SKM-1 (cell line): Measurements from ENCODE around the gene JDP2.

Experiments used
- DNase-seq: peaks from one replicate; lab custom pipeline; 2025; ENCODE audit not compliant: unreplicated experiment; lab: John Stamatoyannopoulos, UW

The JDP2 gene

DNA sequence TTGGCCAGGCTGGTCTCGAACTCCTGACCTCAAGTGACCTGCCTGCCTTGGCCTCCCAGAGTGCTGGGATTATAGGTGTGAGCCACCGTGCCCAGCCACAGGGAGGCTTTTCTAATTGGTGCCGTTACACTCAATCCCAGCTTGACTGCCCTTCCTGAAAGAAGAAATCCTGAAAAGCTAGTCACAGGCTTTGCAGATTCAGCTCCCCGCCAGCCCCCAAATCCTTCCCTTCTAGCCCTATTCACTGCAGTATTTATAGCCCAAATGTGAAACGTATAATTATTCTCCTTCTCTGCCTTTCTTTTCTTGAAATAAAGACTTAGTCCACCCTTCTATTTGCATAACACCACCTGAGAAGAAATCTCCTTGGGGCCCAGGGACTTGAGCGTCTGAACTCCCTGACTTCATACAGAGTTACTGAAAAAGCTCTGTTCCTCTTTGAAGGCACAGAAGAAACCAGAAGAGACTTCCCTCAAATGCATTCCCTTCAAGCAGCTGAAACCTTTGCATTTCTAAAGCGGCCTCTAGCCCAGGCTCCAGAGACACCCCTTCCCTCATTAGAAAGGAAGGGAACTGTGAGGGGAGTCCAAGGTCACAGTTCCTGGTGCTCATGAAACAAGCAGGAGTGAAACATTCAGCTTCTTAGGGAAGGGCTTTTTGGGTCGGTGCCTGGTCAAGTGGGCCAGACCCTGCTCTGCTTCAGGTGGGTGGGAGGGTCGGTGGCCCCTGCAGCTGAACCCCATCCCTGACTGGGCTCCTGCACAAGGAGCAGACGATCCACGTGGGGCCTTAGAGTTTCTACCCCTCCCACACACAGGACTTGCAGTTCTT is 52.2 kb downstream of the JDP2 start:
- DNase-seq = no peak

DNA sequence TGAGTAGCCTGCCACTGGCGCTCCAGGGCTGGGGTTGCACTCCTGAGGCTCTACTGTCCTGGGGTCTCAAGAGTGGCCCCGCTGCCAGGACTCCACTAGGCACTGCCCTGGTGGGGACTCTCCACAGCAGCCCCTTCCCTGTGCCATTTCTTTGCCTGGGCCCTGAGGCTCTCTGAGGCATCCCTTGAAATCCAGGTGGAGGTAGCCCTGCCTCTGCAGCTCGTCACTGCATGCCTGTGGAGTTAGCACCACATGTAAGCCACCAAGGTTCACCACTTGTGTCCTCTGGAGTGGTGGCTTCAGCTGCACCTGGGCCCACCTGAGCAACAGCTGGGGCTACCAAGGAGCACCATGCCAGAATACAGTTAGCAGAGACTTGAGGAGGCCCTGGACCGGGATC is 54.5 kb downstream of the JDP2 start:
- DNase-seq = no peak

DNA sequence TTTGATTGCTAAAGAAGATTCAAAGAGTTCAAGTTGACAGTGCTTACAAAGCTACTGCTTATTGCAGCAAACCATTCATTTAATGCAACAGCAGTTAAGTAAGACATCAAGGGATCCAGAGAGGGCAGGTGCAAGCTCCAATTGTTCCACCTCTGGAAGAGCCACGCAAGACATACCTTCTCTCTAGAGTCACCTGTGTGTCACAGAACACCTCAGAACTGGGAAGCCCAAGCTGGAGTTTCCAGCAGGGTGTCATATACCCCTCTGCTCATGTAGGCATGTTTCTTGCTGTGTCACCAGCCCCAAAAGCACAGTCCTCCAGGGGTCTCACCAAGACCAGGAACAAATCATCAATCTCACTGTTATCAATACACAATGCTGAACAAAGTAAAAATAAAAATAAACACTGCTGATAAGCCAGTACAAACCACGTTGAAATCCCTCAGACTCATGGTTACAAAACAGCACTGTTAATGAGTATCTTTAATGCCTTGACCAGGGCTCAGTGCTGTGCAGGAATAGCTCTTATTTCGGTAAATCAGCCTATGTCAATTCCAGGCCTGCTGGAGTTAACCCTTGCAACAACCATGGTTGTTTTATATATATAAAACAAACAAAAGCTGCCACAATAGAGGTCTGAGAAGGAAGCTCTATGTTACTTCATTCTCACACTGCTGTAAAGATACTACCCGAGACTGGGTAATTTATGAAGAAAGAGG is 57.0 kb downstream of the JDP2 start:
- DNase-seq = no peak

DNA sequence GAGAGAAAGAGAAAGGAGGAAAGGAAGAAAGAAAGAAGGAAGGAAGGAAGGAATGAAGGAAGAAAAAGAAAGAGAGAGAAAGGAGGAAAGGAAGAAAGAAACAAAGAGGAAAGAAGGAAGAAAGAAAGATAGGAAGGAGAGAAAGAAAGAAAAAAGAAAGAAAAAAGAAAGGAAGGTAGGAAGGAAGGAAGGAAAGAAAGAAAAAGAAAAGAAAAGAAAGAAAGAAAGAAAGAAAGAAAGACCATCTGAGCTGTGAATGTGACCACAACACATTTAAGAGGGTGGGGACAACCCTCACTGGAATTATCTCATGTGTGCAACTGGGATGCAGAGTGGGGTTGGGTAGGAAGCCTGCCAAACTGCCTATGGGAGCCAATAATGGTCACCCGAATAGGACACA is 58.5 kb downstream of the JDP2 start:
- DNase-seq = no peak

DNA sequence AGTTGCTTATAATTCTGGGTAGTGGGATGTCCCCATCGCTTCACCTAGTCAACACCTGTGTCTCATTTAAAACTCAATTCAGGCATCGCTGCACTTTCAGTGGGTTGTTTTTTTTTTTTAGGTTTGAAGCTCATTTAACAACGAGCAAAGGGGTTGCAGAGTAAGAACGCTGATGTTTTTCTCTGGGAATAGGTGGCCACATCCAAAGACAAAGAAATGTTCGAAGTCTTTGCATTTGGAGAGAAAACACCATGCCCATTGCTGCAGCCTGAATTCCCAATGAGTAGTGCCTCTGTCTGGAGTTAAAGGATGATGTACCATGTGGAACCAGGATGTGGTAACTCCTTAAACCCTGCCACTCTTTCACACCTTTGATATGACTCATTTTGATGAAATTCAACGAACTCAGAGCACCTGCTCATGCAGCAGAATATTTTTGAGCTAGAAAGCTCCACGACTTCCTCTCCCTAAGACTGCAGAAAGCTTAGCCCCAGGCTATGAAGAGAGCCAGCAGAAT is 59.4 kb downstream of the JDP2 start:
- DNase-seq = no peak

DNA sequence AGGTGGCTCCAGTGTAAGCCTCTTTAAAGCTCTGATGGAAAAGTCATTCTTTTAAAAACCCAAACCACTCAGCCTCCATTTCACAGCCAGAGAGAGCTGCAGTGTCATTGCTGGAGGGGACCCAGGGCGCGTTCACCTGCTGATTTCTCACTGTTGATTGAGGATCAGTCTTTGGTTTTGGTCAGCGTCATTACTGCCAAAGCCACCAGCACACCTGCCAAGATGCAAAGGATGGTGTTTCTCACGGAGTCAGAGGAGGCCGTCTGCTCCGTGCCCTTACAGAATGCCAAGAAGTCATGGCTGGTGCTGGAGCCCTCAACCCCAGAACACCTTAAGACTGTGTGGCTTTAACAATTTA is 61.6 kb downstream of the JDP2 start:
- no peak for DNase-seq

DNA sequence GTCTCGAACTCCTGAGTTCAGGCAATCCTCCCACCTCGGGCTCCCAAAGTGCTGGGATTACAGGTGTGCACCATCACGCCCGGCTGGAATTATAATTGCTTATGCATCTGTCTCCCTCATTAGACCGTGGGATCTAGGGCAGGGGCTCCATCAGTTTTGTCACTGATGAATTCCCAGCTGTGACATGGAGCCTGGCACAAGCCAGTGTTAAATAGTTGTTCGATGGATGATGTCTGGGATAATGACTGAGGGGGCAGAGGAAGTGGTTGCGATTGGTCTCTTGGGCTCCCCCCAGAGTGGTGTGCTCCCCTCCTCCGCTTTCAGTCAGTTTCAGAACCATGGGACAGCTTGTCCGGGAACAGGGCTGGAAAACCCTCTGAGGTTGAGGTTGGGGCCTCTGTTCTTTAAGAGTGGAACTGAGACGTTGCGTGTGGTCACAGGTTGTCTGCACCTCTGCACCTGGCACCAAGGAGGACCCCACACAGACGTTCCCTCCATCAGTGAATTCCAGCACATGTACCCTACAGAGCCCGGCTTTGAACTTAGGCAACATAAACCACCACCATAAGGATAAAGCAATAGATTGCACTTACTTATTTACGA is 63.7 kb downstream of the JDP2 start:
- no peak for DNase-seq

DNA sequence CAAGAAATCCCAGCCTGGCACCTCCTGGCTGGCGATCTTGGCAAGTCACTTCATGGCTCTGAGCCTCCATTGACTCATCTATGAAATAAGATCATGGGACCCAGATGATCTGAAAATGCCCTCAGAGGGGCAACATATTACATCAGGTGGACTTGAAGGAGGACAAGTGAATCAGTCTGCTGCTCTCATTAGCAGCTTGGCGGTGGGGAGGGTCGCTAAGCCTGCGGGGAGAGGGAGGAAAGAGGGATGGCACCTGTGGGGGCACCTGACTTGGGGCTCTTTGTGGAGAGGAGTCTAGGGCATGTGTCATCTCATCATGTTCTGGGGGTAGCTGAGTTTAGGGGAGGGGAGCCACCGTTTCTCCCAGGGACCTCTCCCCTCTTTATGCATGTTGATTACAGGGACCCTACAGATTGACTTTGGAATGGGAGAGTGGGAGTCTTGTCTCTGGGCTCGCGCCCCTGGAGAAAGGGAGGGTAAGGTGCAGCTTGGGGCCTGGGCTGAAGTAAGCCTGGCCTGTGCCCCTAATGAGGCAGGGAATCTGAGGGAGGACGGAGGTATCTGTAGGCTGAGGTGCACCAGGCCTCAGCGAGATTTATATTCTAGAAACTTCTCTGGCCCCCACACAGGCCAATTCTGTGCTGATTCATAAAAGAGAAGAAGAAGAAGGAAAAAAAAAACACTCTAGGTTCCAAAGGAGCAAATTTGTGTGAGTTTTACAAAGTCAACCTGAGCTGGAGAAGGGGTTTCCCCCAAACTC is 65.2 kb downstream of the JDP2 start:
- DNase-seq = no peak

DNA sequence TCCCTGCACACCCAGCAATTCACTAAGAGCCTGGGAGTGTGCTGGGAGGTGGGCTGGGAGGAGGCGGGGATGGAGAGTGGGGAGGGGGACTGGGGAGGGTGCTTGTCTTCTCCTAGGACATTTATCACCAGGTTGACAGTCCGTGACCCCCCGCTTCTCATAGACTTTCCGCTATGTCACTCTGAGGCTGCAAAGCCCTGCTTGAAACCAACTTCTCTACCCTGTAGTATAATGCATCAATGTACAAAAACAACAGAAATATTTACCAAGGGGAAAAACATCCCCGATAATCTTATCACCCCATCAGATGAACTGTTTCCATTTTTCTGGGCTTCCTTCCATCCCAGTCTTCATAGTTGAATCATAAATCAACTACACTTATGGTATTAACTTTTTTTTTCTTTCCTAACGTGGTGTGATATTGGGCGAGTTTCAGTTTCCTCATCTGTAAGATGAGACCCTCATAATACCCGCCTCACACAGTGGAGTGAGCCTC is 65.8 kb downstream of the JDP2 start:
- no peak for DNase-seq

DNA sequence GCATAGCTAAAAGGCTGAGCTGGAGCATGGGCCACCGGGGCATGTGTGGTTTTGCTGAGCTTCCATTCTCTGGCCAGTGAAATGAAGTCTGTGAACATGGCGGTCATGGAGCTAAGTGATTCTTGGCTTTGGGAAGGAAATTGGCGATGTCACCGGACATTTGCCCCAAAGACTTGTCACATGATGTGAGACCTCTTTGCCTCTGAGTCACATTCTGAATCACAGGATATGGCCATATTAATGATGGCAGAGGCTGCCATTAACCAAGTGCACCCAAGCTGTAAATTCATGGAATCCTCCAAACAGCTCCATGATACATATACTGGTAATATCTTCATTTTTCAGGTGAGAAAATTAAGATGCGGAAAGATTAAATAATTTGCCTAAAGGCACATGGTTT is 67.1 kb downstream of the JDP2 start:
- DNase-seq = no peak

DNA sequence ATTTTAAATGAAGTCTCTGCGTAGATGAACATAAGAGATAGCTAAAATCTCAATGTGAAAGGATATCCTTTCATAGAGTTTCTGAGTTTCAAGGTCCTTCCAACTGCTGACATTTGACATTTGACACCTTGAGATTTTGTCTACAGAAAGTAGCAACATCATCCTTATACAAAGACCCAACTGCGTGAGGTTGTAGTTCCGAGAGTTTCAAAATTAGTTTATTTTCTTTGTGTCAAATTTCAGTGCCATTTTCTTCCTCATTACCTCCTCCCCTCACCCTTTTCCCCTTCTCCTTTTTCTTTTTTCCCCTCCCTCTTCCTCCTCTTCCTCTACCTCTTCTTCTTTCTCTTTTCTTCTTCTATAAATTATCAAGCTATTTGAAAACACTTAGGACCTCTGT is 67.6 kb downstream of the JDP2 start:
- DNase-seq = no peak

DNA sequence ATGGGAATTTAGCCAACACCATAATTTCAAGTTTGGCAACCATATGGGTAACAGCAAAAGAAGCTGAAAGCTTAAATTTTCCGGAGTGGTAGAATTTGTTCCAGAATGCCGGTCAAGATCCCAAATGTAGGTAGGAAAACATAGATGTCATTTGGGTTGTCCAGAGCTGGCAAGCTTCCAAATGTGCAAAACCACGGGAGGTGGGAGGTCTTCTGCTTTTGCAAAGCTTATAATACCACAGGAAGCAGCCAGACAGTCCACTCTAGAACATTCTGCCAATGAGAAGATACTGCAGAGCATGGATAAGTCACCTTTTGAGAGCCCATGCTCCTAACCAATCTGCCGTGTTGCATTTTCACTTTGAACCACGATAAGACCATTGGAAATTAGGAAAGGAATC is 68.1 kb downstream of the JDP2 start:
- DNase-seq = no peak

DNA sequence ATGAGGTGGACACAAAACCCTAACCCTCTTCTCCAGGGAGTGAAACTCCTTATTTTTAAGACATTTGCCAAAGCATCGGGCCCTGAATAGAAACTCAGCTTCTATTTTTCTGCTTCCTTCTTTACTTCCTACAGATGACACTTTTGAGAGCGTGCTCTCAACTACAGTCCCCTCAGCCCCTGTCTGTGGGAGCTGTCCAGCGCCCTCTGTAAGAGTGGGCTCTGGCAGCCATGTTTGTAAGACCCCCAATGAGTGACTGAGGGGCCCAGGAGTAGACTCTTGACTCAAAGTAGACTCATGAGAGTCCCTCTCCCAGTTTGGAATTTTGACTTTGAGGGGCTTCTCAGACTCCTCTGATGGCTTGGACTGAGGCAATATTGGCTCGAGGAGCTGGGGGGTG is 68.9 kb downstream of the JDP2 start:
- no peak for DNase-seq

DNA sequence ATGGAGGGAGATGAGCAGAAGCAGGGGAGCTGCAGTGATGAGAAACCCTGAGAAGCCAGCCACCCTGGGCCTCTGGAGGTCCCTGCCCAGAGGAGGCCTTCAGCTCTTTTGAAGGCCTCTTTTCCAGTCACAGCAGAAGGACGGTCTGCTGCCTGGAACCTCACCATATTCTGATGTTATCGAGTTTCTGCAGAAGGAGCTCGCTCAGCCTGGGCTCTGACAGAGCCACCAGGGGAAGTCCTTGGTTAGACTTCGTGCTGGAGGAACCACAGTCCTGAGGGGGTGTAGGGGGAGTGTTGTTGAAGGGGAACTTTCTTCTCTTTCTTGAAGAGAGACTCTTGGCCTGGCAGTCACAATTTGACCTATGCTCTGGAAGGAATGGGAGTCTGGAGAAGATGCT is 69.4 kb downstream of the JDP2 start:
- DNase-seq = no peak

DNA sequence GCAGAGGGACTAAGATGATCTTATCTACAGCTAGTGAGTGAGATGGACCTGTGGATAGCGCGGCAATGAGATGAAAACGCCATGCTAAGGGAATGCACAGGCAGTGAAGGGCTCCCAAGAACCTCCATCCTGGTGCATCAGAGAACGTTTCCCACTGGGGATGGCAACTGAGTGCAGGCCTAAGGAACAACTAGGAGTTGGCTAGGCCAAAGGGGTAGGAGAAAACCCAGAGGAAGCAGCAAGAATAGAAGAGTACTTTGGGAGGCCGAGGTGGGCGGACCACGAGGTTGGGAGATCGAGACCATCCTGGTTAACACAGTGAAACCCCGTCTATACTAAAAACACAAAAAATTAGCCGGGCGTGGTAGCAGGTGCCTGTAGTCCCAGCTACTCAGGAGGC is 69.9 kb downstream of the JDP2 start:
- no peak for DNase-seq

DNA sequence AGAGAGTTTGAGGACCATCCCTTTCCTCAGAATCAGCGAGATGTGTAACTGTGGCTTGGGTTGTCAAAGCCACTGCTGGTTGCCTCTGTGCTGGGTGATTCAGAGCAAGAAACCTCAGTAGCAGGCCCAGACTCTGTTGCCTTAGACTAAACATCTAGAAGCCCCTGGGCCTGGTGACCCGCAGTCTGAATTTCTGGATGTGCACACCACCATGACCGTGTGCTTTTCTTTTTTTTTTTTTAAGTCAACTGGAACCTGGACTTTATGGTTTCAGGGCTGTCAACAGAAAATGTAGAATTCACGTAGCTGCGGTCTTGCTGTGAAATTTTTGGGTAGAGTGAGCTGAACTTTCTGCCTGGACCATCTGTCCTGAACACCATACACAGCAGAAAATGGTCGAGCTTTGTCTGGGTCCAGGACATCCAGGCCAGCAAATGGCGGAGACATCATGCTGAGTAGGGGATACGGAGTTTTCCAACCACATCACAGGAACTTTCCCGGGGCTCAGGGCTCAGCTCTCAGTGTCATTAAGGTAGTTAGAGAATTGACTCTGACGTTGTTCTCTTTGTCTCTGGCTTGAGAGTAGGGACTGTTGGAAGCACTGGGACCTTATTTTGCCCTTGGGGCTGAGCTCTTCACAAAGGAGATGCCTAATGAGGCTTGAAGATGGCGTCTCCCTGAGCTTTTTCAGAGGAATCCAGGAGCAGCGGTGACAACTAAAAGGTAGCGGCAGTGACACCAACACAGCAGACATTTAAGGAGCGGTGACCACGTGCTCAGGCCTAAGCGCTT is 71.5 kb downstream of the JDP2 start:
- no peak for DNase-seq

DNA sequence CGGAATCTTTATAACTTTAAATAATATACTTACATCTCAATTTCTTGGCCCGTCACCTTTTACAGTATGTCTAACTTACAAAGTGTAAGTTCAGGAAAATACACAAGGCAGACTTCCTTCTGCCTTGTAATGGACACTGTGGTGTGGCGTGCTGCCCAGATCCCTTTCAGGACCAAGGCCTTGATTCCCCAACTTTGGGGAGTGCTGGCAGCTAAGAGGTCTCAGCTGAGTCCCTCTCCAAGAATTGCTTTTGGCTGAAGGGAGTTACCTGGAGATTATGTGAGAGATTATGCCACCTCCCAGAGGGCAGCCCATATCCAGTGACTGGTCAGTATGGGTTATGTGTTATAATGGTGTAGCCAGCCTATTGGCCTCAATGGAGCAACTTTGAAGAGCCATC is 73.3 kb downstream of the JDP2 start:
- DNase-seq = no peak

DNA sequence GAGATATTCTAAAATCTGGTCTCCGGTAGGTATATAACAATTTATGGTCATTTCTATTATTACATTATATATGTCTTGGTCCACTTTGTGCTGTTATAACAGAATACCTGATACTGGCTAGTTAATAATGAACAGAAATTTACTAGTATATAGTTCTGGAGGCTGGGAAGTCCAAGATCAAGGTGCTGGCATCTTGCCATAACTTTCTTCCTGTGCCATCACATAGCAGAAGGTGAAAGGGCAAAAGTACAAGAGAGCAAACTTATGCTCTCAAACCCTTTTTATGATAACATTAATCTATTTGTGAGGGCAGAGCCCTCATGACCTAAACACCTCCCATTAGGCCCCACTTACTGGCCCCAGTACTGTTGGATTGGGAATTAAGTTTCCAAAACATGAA is 76.6 kb downstream of the JDP2 start:
- DNase-seq = no peak

DNA sequence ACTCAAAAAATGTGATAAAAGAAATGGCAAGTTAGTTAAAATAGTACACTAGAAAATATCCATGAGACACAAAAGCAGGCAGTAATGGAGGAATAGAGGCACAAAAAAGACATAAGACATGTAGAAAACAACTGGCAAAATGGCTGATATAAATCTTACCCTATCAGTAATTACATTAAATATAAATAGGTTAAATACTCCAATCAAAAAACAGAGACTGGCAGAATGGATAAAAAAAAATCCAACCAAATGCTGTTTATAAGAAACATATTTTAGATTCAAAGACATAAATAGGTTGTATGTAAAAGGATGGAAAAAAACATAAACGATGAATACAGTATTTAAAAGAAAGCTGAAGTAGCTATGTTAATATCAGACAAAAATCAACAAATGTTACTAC is 79.1 kb downstream of the JDP2 start:
- no peak for DNase-seq

DNA sequence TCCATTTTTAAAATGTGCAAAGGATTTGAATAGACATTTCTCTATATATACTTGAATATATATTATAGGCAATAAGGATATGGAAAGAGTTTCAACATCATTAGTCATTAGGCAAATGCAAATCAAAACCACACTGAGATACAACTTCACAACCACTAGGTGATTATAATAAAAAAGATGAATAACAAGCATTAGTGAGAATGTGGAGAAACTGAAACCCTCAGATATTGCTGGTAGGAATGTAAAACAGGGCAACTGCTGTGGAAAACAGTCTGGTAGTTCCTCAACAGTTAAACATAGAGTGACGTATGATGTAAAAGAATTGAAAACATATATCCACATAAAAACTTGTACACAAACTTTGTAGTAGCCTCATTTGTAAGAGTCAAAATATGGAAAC is 82.7 kb downstream of the JDP2 start:
- no peak for DNase-seq
